ENCODE results near the gene CD163L1. TPM values are rescaled to one million over a fixed set of nuclear protein-coding genes. Genes with fewer than 3 reads are reported as not detected.
A peak's percentile ranks its signal among the peaks of the same experiment; 100 is the strongest.

CD163L1 gene
- polyA plus RNA-seq, 3 donors: 1.0 to 1.2 (median 1.1) TPM

GRCh38 chr12:7472060-7472459 lies 28.1 kb upstream of the CD163L1 start:
- H3K4me1 ChIP-seq (ENCODE audit: control insufficient read depth in 1 of 2, insufficient read depth in 2 of 2, low read length in 2 of 2): no peaks in the 10 kb centered on the region
- no peaks in the 10 kb centered on the region for H4K20me1 ChIP-seq (ENCODE audit: insufficient read depth, low read length)
- no peak overlapping the region for H3K9ac ChIP-seq (ENCODE audit: insufficient read depth, low read length, poor library complexity, severe bottlenecking)
- no peaks in the 10 kb centered on the region for H3K27me3 ChIP-seq (ENCODE audit: control insufficient read depth in 2 of 2, insufficient read depth in 2 of 2, low read length in 2 of 2)
- H3K9me3 ChIP-seq (replicated peaks in 1 of 2; ENCODE audit: control insufficient read depth in 1 of 2, insufficient read depth in 1 of 2, low read length in 2 of 2): peaks cover 0 to 8% of the 10 kb centered on the region in 2 donors
- intact Hi-C loops (cut with micrococcal nuclease): no loop called here
- peaks cover 11 to 25% (median 24%) of the 10 kb centered on the region in 7 donors for H3K9me3 Mint-ChIP-seq
- DNase-seq: no peak
- no peak overlapping the region for H3K4me2 ChIP-seq (replicated peaks; ENCODE audit: extremely low read depth, low read length, poor library complexity, severe bottlenecking)
- no peak overlapping the region for H3K4me3 Mint-ChIP-seq
- no peak overlapping the region for H3K27ac ChIP-seq (ENCODE audit: low read depth in 1 of 2, low read length in 2 of 2)
- no peak for TF ChIP-seq CTCF (IDR thresholded peaks at IDR 0.05)
- H2AFZ ChIP-seq (ENCODE audit: insufficient read depth, low read depth, low read length, poor library complexity, severe bottlenecking): no peak overlapping the region
- H3K36me3 ChIP-seq (replicated peaks in 1 of 2; ENCODE audit: control insufficient read depth in 1 of 2, insufficient read depth in 2 of 2, low read length in 2 of 2): peaks cover 16 to 55% of the 10 kb centered on the region in 2 donors
- no peaks in the 10 kb centered on the region for H3K79me2 ChIP-seq (ENCODE audit: insufficient read depth, low read length)
- H3K36me3 Mint-ChIP-seq: peaks cover 62 to 78% of the 10 kb centered on the region in 2 donors
- no peak overlapping the region for H3K4me3 ChIP-seq (replicated peaks in 1 of 3; ENCODE audit: low read depth in 2 of 3, low read length in 3 of 3)
- no peak overlapping the region for H3K27ac Mint-ChIP-seq
- H3K27me3 Mint-ChIP-seq (ENCODE audit: low read depth in 3 of 3): peaks cover 0 to 2% (median 0%) of the 10 kb centered on the region in 3 donors
- 100% methylated on average over 6 of the region's 6 CpGs for WGBS (ENCODE audit: insufficient coverage)
- H3K4me1 Mint-ChIP-seq: peaks cover 4% of the 10 kb centered on the region

GRCh38 chr12:7460375-7461259 lies 16.7 kb upstream of the CD163L1 start:
- Histone ChIP-seq H3K27me3 (ENCODE audit: control insufficient read depth in 2 of 2, insufficient read depth in 2 of 2, low read length in 2 of 2) (no peaks in the 10 kb centered on the region), H3K36me3 (replicated peaks in 1 of 2; ENCODE audit: control insufficient read depth in 1 of 2, insufficient read depth in 2 of 2, low read length in 2 of 2) (no peaks in the 10 kb centered on the region), H3K79me2 (ENCODE audit: insufficient read depth, low read length) (no peaks in the 10 kb centered on the region), H3K27ac (ENCODE audit: low read depth in 1 of 2, low read length in 2 of 2) (no peak overlapping the region), H3K4me2 (replicated peaks; ENCODE audit: extremely low read depth, low read length, poor library complexity, severe bottlenecking) (no peak overlapping the region), H4K20me1 (ENCODE audit: insufficient read depth, low read length) (no peaks in the 10 kb centered on the region), H2AFZ (ENCODE audit: insufficient read depth, low read depth, low read length, poor library complexity, severe bottlenecking) (no peak overlapping the region), H3K4me1 (ENCODE audit: control insufficient read depth in 1 of 2, insufficient read depth in 2 of 2, low read length in 2 of 2) (no peaks in the 10 kb centered on the region), H3K9me3 (replicated peaks in 1 of 2; ENCODE audit: control insufficient read depth in 1 of 2, insufficient read depth in 1 of 2, low read length in 2 of 2) (no peaks in the 10 kb centered on the region), H3K9ac (ENCODE audit: insufficient read depth, low read length, poor library complexity, severe bottlenecking) (no peak overlapping the region), H3K4me3 (replicated peaks in 1 of 3; ENCODE audit: low read depth in 2 of 3, low read length in 3 of 3) (no peak overlapping the region)
- no peak overlapping the region for H3K27ac Mint-ChIP-seq
- peaks cover 0 to 2% (median 2%) of the 10 kb centered on the region in 3 donors for H3K27me3 Mint-ChIP-seq (ENCODE audit: low read depth in 3 of 3)
- no peaks in the 10 kb centered on the region for H3K36me3 Mint-ChIP-seq
- no peaks in the 10 kb centered on the region for H3K4me1 Mint-ChIP-seq
- H3K4me3 Mint-ChIP-seq: no peak overlapping the region
- intact Hi-C loops (cut with micrococcal nuclease): loop anchor here in 1 of 2 donors (2.0 kb wide), 1 partner anchor 242 kb away; no protein-coding TSS in a partner anchor
- 73% methylated on average over 6 of the region's 7 CpGs for WGBS (ENCODE audit: insufficient coverage)
- peaks cover 0 to 11% (median 4%) of the 10 kb centered on the region in 7 donors for H3K9me3 Mint-ChIP-seq
- peak; percentile 89 for TF ChIP-seq CTCF (IDR thresholded peaks at IDR 0.05)
- DNase-seq: peak; percentile 30 to 52 (median 43)

Measured in CD14-positive monocyte (primary cell).